HepG2 (cell line): ENCODE data around the gene MCM3. TPM values are rescaled to one million over a fixed set of nuclear protein-coding genes. Genes with fewer than 3 reads are reported as not detected.
A peak's percentile ranks its signal among the peaks of the same experiment; 100 is the strongest.

ENCODE experiments used
- ARNTL ChIP-seq: sonication (generic); formaldehyde crosslinking; IDR thresholded peaks from 2 replicates; pipeline ENCODE4 v1.4.0; 2020; ENCODE audit warnings: mild to moderate bottlenecking, missing genetic modification reagents
- CEBPG ChIP-seq: IDR thresholded peaks from 2 replicates; pipeline ENCODE4 v1.6.1; 2016
- DPF2 ChIP-seq: sonication (generic); formaldehyde crosslinking; IDR thresholded peaks from 2 replicates; pipeline ENCODE4 v1.4.0; 2020; ENCODE audit warnings: mild to moderate bottlenecking, low read depth, missing genetic modification reagents, borderline replicate concordance
- FOXP1 ChIP-seq, 2 experiments: fragments of 450-650 bp in 1 of 2; IDR thresholded peaks; 2 replicates each; pipeline ENCODE4 v1.6.1; 2017 to 2018; ENCODE audit warnings: antibody characterized with exemption in 1 of 2
- GABPB1 ChIP-seq: IDR thresholded peaks from 2 replicates; pipeline ENCODE4 v1.6.1; 2016; ENCODE audit warnings: mild to moderate bottlenecking, missing genetic modification reagents, moderate library complexity, missing compliant biosample characterization
- GATAD2A ChIP-seq: IDR thresholded peaks from 2 replicates; pipeline ENCODE4 v1.6.1; 2016
- KDM5B ChIP-seq: sonication (generic); formaldehyde crosslinking; IDR thresholded peaks from 2 replicates; pipeline ENCODE4 v1.4.0; 2020; ENCODE audit warnings: missing genetic modification reagents, mild to moderate bottlenecking, borderline replicate concordance
- KDM6A ChIP-seq: IDR thresholded peaks from 2 replicates; pipeline ENCODE4 v1.6.1; 2016; ENCODE audit warnings: low read depth
- MEIS2 ChIP-seq: sonication (generic); formaldehyde crosslinking; IDR thresholded peaks from 2 replicates; pipeline ENCODE4 v1.9.0; 2021; ENCODE audit warnings: mild to moderate bottlenecking, missing genetic modification reagents
- NFIB ChIP-seq: sonication (generic); formaldehyde crosslinking; IDR thresholded peaks from 2 replicates; pipeline ENCODE4 v1.9.0; 2021; ENCODE audit warnings: missing genetic modification reagents, mild to moderate bottlenecking, borderline replicate concordance
- SP1 ChIP-seq, 2 experiments: fragments of 450-650 bp in 1 of 2; sonication (generic) in 1 of 2; formaldehyde crosslinking in 1 of 2; IDR thresholded peaks; 2 replicates each; pipeline versions ENCODE4 v1.4.0 to v1.6.1; 2016 to 2020; ENCODE audit warnings: missing genetic modification reagents in 1 of 2
- SYNCRIP ChIP-seq: fragments of 200-400 bp; formaldehyde crosslinking; IDR thresholded peaks from 2 replicates; pipeline ENCODE4 v1.6.1; 2018; ENCODE audit warnings: mild to moderate bottlenecking, low read depth, low read length; ENCODE audit not compliant: insufficient read depth
- TAF15 ChIP-seq: fragments of 200-400 bp; formaldehyde crosslinking; IDR thresholded peaks from one replicate; pipeline ENCODE4 v1.6.1; 2018; ENCODE audit warnings: mild to moderate bottlenecking, low read depth, low read length; ENCODE audit not compliant: poor library complexity, severe bottlenecking
- TOE1 ChIP-seq: sonication (generic); formaldehyde crosslinking; IDR thresholded peaks from 2 replicates; pipeline ENCODE4 v1.4.0; 2020; ENCODE audit warnings: mild to moderate bottlenecking, missing genetic modification reagents
- ZBTB8A ChIP-seq: sonication (generic); formaldehyde crosslinking; IDR thresholded peaks from 2 replicates; pipeline ENCODE4 v1.4.0; 2020; ENCODE audit warnings: mild to moderate bottlenecking, low read depth, missing genetic modification reagents, borderline replicate concordance
- ZNF20 ChIP-seq: sonication (generic); formaldehyde crosslinking; IDR thresholded peaks from 2 replicates; pipeline ENCODE4 v1.4.0; 2020; ENCODE audit warnings: mild to moderate bottlenecking, moderate library complexity, missing genetic modification reagents
- ZNF326 ChIP-seq: sonication (generic); formaldehyde crosslinking; IDR thresholded peaks from 2 replicates; pipeline ENCODE4 v1.4.0; 2020; ENCODE audit warnings: missing genetic modification reagents, borderline replicate concordance
- ZNF564 ChIP-seq: sonication (generic); formaldehyde crosslinking; IDR thresholded peaks from 2 replicates; pipeline ENCODE4 v1.8.1; 2023; ENCODE audit warnings: mild to moderate bottlenecking, missing genetic modification reagents
- ZNF607 ChIP-seq: sonication (generic); formaldehyde crosslinking; IDR thresholded peaks from 2 replicates; pipeline ENCODE4 v1.5.1; 2020; ENCODE audit warnings: missing genetic modification reagents, mild to moderate bottlenecking, borderline replicate concordance
- ZNF749 ChIP-seq: sonication (generic); formaldehyde crosslinking; IDR thresholded peaks from 2 replicates; pipeline ENCODE4 v1.8.0; 2022; ENCODE audit warnings: mild to moderate bottlenecking, missing genetic modification reagents, moderate library complexity, borderline replicate concordance
- ZNF788 ChIP-seq: sonication (generic); formaldehyde crosslinking; IDR thresholded peaks from 2 replicates; pipeline ENCODE4 v1.5.0; 2020; ENCODE audit warnings: mild to moderate bottlenecking, missing genetic modification reagents, borderline replicate concordance
- ZNF891 ChIP-seq: sonication (generic); formaldehyde crosslinking; IDR thresholded peaks from 2 replicates; pipeline ENCODE4 v1.5.0; 2020; ENCODE audit warnings: mild to moderate bottlenecking, missing genetic modification reagents
- polyA plus RNA-seq, 8 experiments: library from polyadenylated mRNA; depleted of rRNA in 3 of 8; stranded (reverse) in 7 of 8; unstranded in 1 of 8; fragments of >200 nt; fragmentation: Illumina TruSeq in 4 of 8; extraction: Trizol in 4 of 8; gene quantifications; 2 replicates each; pipeline versions ENCODE4 v1.2.1 to v1.2.3, GENCODE V29; 2011 to 2016; ENCODE audit warnings: low read depth in 4 of 8, missing spikeins in 1 of 8, mixed read lengths in 1 of 8; ENCODE audit not compliant: insufficient read depth in 1 of 8
- total RNA-seq, 5 experiments: library from RNA; depleted of rRNA; stranded (reverse); fragments of >200 nt; fragmentation: Illumina TruSeq; extraction: Trizol; gene quantifications; 2 replicates each; pipeline ENCODE4 v1.2.3, GENCODE V29; 2016; ENCODE audit warnings: low read depth in 1 of 5
- TF ChIP-seq, protein P1 (sequence below): sonication (generic); formaldehyde crosslinking; conservative IDR thresholded peaks from 2 replicates; pipeline ENCODE4 v1.4.0; 2020; ENCODE audit warnings: missing genetic modification reagents
- TF ChIP-seq, protein P2 (sequence below): sonication (generic); formaldehyde crosslinking; IDR thresholded peaks from 2 replicates; pipeline ENCODE4; 2020; ENCODE audit warnings: missing genetic modification reagents, mild to moderate bottlenecking, borderline replicate concordance
- TF ChIP-seq, protein P3 (sequence below): sonication (generic); formaldehyde crosslinking; IDR thresholded peaks from 2 replicates; pipeline ENCODE4 v1.4.0; 2020; ENCODE audit warnings: missing genetic modification reagents

Gene MCM3
- total and polyA plus RNA-seq, 2 of the 13 experiments (the other 11 are each of a cell fraction or from before 2014, with no cell fraction given) = 164 to 288 TPM

DNA sequence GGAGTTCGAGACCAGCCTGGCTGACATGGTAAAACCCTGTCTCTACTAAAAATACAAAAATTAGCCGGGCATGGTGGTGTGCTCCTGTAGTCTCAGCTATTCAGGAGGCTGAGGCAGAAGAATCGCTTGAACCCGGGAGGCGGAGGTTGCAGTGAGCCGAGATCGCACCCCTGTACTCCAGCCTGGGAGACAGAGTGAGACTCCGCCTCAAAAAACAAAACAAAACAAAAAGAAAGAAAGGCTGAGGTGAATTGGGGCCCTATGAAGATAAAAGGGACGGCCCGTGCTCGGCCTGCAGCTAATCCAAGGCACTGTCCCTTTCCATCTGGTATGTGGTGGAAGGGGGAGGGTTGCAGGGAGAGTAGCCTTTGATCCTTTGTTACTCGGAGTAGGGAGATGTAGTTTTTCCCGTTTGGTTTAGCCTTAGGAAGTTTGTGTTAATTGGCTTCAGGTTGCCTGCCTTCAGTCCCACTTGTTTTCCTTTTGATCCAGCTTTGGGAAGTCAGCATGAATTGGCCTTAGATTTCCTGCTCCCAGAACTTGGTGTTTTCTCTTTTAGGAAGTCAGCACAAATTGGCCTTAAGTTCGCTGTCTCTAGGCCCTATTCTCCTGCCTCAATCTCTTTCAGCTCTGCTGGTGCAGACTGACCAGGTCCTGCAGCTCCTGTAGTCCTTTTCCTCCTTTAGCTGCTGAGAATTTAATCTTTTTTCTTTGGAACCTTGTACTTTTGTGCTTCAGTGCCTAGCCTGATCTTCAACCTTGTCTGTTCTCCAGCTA, 41.3 kb upstream of the MCM3 start (continued):
- TF ChIP-seq, protein P1, sequence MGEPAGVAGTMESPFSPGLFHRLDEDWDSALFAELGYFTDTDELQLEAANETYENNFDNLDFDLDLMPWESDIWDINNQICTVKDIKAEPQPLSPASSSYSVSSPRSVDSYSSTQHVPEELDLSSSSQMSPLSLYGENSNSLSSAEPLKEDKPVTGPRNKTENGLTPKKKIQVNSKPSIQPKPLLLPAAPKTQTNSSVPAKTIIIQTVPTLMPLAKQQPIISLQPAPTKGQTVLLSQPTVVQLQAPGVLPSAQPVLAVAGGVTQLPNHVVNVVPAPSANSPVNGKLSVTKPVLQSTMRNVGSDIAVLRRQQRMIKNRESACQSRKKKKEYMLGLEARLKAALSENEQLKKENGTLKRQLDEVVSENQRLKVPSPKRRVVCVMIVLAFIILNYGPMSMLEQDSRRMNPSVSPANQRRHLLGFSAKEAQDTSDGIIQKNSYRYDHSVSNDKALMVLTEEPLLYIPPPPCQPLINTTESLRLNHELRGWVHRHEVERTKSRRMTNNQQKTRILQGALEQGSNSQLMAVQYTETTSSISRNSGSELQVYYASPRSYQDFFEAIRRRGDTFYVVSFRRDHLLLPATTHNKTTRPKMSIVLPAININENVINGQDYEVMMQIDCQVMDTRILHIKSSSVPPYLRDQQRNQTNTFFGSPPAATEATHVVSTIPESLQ = no peak; the same call in 1 of the 2 replicates
- TF ChIP-seq FOXP1 (IDR thresholded peaks at IDR 0.05) (no peak; the same call in 1 of the 2 replicates), FOXP1 (CRISPR knock-in tag; IDR thresholded peaks at IDR 0.05) (peak; percentile 87), ZNF607 (CRISPR knock-in tag) (peak; percentile 51; the same call in 1 of the 2 replicates), ZBTB8A (CRISPR knock-in tag) (no peak), TOE1 (CRISPR knock-in tag) (no peak), CEBPG (CRISPR knock-in tag) (peak; percentile 71), GABPB1 (peak; percentile 23; the same call in 1 of the 2 replicates), TAF15 (no peak), GATAD2A (CRISPR knock-in tag) (peak; percentile 93), ZNF788 (CRISPR knock-in tag) (peak; percentile 91), ZNF749 (CRISPR knock-in tag) (no peak), ZNF564 (CRISPR knock-in tag) (0 out of 2 replicates have a peak, but pooled peaks have one; percentile 65), ARNTL (CRISPR knock-in tag) (peak; percentile 67), KDM5B (CRISPR knock-in tag) (no peak; the same call in 1 of the 2 replicates), SYNCRIP (no peak), MEIS2 (CRISPR knock-in tag) (peak; percentile 63; the same call in 1 of the 2 replicates), DPF2 (CRISPR knock-in tag) (peak; percentile 54; the same call in 1 of the 2 replicates), SP1 (IDR thresholded peaks at IDR 0.05) (no peak), SP1 (CRISPR knock-in tag; IDR thresholded peaks at IDR 0.05) (peak; percentile 55), ZNF326 (no peak), KDM6A (CRISPR knock-in tag) (peak; percentile 69; the same call in 1 of the 2 replicates), ZNF891 (CRISPR knock-in tag) (peak; percentile 30; the same call in 1 of the 2 replicates), NFIB (CRISPR knock-in tag) (no peak), ZNF20 (CRISPR knock-in tag) (no peak)
- TF ChIP-seq, protein P2, sequence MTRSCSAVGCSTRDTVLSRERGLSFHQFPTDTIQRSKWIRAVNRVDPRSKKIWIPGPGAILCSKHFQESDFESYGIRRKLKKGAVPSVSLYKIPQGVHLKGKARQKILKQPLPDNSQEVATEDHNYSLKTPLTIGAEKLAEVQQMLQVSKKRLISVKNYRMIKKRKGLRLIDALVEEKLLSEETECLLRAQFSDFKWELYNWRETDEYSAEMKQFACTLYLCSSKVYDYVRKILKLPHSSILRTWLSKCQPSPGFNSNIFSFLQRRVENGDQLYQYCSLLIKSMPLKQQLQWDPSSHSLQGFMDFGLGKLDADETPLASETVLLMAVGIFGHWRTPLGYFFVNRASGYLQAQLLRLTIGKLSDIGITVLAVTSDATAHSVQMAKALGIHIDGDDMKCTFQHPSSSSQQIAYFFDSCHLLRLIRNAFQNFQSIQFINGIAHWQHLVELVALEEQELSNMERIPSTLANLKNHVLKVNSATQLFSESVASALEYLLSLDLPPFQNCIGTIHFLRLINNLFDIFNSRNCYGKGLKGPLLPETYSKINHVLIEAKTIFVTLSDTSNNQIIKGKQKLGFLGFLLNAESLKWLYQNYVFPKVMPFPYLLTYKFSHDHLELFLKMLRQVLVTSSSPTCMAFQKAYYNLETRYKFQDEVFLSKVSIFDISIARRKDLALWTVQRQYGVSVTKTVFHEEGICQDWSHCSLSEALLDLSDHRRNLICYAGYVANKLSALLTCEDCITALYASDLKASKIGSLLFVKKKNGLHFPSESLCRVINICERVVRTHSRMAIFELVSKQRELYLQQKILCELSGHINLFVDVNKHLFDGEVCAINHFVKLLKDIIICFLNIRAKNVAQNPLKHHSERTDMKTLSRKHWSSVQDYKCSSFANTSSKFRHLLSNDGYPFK (CRISPR knock-in tag) = no peak
- TF ChIP-seq, protein P3, sequence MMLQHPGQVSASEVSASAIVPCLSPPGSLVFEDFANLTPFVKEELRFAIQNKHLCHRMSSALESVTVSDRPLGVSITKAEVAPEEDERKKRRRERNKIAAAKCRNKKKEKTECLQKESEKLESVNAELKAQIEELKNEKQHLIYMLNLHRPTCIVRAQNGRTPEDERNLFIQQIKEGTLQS (CRISPR knock-in tag) = no peak
